GM19035 (cell line): ENCODE measurements around the gene ACOXL.
"Not testable (repeated sequence)": the region's sequence is repeated elsewhere in the genome, so short reads cannot be mapped to it uniquely, and the experiment has no call there.

Experiments used
- ATAC-seq: cut with Tn5 transposase; IDR thresholded peaks from one replicate; pipeline ENCODE4 v1.9.1; 2021; ENCODE audit not compliant: unreplicated experiment

ACOXL gene

DNA sequence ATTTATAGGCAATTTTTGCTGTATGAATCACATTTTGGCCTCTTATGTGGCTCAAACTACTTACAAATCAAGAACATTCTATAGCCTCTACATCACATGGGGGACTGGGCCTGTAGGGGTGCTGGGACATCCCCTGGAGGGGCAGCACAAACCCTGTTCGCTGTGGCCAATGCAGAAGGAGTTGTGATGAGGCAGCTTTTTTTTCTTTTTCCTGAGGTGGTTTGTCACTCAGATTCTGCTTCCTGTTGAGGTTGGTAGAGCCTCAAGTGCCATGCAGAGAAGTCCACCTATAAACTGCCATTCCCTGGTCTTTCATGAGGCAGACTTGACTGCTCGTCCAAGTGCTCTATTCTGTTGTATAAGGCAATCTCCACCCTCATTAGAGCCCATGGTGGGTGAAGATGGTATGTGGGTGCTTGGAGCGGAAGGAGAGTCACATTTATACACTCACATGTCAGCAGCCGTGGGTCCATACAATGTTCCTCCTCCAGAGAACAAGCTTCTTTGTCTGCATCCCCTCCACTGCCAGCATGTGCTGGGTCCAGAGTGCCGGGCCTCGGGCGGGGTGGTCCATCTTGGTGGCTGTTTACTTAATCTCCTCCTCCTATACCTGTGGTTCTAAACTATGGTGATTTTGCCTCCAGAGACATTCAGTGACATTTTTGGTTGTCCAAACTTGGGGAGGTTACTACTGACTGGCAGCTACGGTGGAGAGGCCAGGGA is 120.3 kb downstream of the ACOXL start:
- ATAC-seq: no peak

DNA sequence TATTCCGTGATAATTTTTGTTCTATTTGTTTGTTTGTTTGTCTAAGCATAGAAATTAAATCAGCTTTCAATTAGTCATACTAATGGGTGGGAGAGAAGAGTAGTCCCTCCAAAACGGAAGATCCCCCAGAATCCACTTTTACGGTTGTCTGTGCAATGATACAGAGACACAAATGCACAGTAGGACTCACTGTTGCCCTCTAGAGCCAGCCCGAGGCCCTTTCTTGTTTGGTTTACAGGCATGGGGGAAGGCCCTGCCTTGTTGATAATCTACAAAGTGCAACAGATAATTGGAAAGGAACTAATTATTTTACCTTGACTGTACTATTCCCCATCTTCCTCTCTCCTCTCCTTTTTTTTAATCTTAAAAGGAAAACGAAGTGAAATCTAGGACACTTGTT is 121.1 kb downstream of the ACOXL start:
- no peak for ATAC-seq

DNA sequence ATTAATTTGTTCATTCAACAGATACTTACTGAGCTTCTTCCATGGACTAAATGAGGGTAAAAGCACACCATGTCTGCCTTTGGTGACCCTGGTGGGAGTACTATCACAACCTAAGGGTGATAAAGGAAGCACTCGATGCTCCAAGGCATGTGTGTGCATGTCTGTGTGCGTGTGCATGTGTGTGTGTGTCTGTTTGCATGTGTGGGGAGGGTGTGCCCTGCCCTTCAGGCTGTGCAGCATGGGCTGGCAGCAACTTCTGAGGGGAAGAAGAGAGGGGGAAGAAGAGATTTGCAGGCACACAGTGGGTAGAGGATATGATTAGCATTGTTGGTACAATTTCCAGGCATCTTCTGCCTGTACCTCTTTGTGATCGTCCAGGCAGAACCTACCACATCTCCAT is 121.6 kb downstream of the ACOXL start:
- ATAC-seq: no peak

GRCh38 chr2:110854355-110855081 is 122.1 kb downstream of the ACOXL start:
- ATAC-seq: no peak

GRCh38 chr2:110855841-110856240 is 123.5 kb downstream of the ACOXL start:
- ATAC-seq: not testable (repeated sequence)

DNA sequence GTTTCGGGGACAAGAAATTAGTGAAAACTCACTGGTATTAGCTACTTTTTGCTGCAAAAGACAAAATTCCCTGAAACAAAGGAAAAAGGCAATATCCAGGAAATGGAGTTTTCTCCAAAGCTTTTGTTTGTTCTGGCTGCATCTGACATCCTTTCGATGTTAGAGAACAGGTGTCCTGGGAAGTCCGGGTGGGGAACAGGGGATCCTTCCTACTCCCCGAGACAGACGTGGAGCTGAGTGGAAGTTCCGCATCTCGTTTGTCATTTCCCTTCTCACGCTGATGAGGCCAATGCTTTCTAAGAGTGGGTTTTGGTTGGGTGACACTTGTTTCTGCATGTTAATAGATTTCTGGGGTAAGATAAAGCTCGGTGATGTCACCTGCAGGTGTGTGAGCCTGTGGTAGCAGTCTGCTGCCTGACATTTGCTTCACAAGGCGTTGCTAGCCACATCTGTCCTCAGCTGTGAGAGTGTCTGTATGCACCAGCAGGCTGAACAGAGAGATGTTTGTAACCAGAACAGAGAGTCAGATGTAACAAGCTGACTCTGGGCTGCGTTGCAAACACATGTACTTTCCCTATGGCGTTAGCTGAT is 125.9 kb downstream of the ACOXL start:
- peak; percentile 84 for ATAC-seq

DNA sequence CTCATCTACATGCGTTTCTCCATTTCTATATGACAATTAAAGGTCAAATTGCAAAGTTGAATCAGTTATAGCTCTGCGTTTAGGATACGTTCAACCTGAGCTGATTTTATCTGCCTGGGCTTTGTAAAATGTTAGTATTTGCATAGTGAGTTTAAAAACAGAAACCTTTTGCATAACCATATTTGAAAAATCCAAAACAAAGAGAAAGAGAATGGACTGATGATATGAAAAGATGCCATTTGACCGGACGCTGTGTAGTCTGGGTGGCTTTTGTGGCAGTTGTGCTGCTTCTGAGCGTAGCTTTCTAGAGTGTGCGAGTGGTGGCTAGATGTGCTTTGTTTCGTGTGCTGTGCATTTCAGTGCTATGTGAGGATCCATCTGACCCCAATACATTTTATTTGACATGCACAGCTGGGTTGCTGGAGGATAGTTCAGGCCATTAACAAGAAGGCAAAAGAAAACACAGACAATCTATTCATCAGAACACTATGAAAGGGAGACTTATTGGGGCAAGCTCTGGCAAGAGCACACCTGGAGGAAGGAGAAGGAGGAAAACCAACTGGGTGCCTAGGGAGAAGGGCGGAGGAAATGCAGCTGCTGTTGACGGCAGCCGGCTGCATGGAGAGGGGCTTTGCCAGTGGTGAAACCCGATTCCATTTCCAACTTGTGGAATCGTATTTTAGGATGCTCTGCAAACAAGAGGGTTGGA is 126.8 kb downstream of the ACOXL start:
- ATAC-seq: no peak

DNA sequence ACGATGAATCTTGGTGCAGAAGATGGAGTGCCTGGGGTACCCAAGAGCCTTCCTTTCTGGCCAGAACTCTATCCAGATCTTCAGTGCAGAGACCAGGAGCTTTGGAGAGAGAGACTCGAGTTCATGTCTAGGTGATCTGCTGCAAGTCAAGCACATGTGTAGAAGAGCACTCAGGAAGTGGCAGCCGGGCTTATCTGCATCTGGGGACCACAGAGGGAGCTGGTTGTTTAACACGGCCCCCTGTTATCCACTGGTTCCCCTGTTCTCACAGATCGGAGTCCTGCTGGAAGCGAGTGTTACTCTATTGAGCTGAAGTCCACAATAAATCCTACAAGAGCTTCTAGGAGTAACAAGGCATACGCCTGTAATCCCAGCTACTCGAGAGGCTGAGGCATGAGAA is 128.3 kb downstream of the ACOXL start:
- no peak for ATAC-seq

DNA sequence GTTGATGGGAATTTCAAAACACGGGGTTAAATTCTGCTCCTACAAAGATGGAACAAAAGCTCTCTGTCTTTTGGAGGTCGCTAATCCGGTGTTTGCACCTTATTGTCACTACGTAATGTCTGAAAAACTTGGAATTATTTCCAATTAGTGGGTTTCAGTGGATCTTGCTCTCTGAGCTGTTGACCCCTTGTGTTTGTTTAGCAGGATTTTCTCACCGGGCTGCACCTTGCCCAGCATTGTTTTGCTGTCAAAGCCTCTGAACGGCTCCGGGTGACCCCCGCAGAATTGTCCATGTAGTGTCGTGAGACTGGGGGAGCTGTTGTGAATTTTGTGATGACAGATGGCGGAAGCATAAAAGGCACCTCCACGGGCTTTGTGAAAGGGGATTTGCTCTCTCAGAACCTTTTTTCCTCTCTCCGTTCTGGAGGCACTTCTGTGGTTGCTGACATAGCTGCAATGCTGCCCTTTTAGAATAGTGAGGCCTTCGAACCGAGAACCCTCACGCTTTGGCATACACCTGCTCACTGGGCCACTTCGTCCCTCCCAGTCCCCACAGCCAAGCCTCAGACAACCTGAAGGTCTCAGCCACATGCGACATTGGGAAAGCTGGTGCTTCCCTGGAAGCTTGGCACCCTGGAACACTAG is 129.4 kb downstream of the ACOXL start:
- ATAC-seq: no peak

DNA sequence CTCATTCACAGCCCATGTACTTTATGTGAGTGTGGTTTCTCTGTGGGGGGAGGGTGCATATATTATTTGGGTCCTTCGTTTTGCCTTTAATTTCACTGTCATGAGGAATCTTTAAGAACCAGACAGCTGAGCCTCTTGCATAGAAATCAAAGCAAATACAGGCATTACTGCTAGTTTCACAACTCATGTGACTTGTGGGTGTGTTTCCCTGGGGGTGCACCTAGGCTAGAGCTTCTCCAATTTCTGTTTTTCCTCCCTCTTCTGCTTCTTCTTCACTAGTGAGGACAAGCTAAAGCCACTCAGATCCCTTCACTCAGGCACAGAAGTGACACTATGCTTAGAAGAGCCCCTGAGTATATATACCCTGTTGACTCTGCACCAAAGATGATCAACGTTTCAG is 131.4 kb downstream of the ACOXL start:
- ATAC-seq: no peak

DNA sequence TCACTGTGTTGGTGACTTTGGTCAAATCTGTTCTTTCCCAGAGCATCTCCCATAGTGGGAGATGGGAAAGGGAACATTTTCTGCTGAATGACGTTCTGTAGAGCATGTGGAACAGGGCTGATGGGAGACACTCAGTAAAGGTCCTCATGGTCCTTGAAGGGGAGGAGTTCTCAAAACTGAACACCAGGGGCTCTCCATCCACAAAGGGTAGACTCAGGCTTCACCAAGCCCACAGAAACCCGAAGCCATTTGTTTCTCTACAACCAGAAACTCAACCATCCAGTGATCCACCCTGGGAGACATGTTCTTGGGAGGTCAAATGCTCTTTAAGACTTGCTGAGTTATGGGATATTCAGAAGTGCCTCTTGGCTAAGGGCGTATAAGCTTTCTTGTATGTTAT is 131.8 kb downstream of the ACOXL start:
- no peak for ATAC-seq

DNA sequence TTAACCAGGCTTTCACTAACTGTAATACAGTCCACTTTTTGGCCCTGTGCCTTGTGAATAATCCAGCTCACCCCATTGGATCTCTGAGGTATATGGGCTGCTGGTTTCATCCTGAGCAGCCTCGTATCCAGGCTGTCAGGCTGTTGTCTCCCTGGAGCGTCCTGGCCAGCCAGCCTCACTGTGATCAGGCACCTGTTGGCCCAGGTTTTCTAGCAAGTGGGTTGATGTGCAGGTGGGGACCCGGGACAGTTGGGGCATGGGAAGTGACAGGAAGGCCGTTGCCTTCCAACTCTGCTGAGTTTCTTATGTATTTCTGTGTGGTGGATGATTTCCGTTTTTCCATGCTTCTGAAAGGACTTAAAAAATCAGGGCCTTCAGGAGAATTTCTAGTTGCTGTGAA is 132.4 kb downstream of the ACOXL start:
- ATAC-seq: no peak

DNA sequence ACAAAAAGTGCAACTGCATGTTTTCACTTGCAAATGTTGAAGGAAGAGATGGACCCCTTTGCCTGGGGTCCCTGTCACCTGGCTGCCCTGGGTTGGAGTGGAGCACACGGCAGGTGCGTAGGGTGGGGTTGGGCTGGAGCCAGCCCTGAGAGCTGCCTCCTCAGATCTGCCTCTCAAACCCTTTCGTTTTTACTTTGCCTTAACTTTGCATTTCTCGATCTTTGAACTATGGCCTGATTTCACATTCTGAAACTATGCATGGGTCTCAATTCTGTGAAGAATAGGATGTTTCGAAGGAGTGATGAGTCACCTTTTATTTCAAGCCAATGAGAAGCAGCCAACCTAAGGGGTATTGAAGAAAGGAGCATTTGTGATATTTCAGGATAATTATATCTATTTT is 132.8 kb downstream of the ACOXL start:
- peak; percentile 86 for ATAC-seq

GRCh38 chr2:110866045-110866444 is 133.7 kb downstream of the ACOXL start:
- ATAC-seq: no peak

- no peak for ATAC-seq
Measured at GRCh38 chr2:110866466-110866865, 134.1 kb downstream of the ACOXL start.

GRCh38 chr2:110867078-110867477 is 134.7 kb downstream of the ACOXL start:
- ATAC-seq: no peak

- no peak for ATAC-seq
Measured at GRCh38 chr2:110868971-110869370, 136.6 kb downstream of the ACOXL start.

GRCh38 chr2:110869472-110870446 is 137.4 kb downstream of the ACOXL start:
- no peak for ATAC-seq

- ATAC-seq: no peak
Measured at GRCh38 chr2:110870545-110870944, 138.2 kb downstream of the ACOXL start.

GRCh38 chr2:110871637-110872036 is 139.3 kb downstream of the ACOXL start:
- no peak for ATAC-seq
